IPS-15b (cell line): ENCODE results near the gene FAM234A.

Experiments
- H3K27me3 ChIP-seq: one replicate; pipeline ENCODE4 v1.6.1; 2013; ENCODE audit warnings: low read length; ENCODE audit not compliant: control insufficient read depth, insufficient read depth
- H3K36me3 ChIP-seq: one replicate; pipeline ENCODE4 v1.6.1; 2013; ENCODE audit warnings: low read length; ENCODE audit not compliant: control insufficient read depth, insufficient read depth
- H3K4me1 ChIP-seq: one replicate; pipeline ENCODE4 v1.6.1; 2013; ENCODE audit warnings: mild to moderate bottlenecking, low read length; ENCODE audit not compliant: control insufficient read depth, insufficient read depth
- H3K4me3 ChIP-seq: one replicate; pipeline ENCODE4 v1.5.1; 2013; ENCODE audit warnings: low read depth, low read length
- H3K9ac ChIP-seq: one replicate; pipeline ENCODE4 v1.6.1; 2013; ENCODE audit warnings: low read depth, mild to moderate bottlenecking, low read length
- H3K9me3 ChIP-seq: one replicate; pipeline ENCODE4 v1.6.1; 2013; ENCODE audit warnings: mild to moderate bottlenecking, low read length; ENCODE audit not compliant: control insufficient read depth, insufficient read depth

The FAM234A gene, protein sequence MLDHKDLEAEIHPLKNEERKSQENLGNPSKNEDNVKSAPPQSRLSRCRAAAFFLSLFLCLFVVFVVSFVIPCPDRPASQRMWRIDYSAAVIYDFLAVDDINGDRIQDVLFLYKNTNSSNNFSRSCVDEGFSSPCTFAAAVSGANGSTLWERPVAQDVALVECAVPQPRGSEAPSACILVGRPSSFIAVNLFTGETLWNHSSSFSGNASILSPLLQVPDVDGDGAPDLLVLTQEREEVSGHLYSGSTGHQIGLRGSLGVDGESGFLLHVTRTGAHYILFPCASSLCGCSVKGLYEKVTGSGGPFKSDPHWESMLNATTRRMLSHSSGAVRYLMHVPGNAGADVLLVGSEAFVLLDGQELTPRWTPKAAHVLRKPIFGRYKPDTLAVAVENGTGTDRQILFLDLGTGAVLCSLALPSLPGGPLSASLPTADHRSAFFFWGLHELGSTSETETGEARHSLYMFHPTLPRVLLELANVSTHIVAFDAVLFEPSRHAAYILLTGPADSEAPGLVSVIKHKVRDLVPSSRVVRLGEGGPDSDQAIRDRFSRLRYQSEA

DNA sequence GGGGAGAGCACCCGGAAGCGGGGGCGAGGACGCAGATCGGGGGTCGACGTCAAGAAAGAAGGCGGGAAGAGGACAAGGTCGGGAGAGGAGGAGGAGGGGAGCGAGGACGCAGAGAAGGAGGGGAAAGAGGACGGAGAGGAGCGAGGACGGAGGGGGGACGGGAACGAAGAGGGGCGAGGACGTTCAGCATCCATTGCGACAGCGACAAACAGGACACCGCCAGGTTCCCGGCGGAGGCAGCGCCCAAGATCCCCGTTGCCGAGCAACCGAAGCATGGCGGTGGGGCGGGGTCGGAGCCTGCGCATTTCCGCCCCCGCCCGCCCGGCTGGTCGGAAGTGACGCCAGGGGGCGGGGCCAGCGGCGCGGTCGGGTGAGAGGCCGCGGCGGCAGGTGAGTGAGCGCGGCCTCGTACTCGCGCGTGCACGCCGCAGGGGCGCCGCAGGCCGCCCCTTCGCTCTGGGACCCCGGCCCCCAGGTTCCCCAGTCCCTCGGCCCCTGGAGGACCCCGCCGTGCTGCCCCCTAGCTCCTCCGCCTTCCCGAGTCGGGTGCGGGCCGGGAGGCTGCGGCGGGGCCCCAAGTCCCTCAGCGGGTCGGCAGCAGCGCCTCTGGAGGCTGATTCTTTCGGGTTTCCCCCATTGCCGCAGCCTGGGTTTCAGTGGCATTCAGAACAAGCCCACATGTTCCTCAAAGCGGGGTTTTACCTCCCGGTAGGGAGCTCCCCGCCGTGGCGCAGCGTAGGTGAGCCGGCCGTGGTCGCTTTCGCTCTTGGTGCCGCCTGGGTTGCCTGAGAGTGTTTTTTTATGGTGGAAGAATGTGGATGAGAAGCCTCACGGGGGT, at the start of gene FAM234A:
Gene FAM234A (plus strand): TSS at position 354 of the 838 bp plus-strand sequence. CDS start 19,593 bp downstream, outside the sequence.
- peak within 1 kb of the TSS; percentile 88 for H3K9ac ChIP-seq
- H3K9me3 ChIP-seq: no peaks in the 10 kb centered on the region
- H3K4me1 ChIP-seq: no peaks in the 10 kb centered on the region
- H3K27me3 ChIP-seq: no peaks in the 10 kb centered on the region
- peak within 1 kb of the TSS; percentile 98 for H3K4me3 ChIP-seq
- H3K36me3 ChIP-seq: no peaks in the 10 kb centered on the region

DNA sequence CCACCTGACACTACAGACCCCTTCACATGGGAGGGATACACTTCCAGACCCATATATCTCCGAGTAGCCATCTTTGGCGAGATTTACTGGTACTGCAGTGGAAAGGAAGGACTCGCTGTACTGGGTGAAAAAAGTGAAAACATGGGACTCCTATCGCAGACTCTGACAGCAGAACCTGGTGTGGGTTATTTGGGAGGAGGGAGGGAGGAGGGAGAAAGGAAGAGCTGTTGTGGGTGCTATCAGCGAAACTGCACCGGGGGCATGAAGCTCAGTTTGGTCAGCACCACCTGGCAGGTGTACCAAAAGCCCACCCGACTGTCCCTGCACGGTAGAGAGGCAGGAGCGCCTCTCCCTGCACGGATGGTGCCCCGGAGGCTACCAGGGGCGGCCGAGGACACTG, 49.4 kb upstream of the FAM234A start:
- peaks cover 35% of the 10 kb centered on the region for H3K36me3 ChIP-seq

DNA sequence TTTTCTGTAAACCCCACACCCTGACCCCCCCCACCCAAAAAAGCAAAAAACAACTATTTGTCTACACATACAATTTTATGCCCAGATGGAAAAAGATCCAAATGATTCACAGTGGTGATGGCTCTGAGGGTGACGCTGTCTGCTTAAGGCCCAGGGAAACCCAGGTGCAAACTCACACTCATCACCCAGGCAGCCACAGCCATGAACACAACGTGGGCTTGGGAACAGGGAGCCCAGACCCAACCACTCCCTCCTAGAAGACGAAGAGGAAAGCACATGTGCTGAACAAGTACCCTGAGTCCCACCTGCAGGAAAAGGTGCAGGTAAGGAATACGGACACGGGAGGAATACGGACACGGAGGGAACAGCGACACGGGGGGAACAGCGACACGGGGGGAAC, 48.9 kb upstream of the FAM234A start:
- peaks cover 38% of the 10 kb centered on the region for H3K36me3 ChIP-seq
- H3K9me3 ChIP-seq: no peaks in the 10 kb centered on the region
- no peak overlapping the region for H3K9ac ChIP-seq
- H3K27me3 ChIP-seq: peaks cover 2% of the 10 kb centered on the region
- H3K4me3 ChIP-seq: no peak overlapping the region
- H3K4me1 ChIP-seq: no peaks in the 10 kb centered on the region

More for the DNA sequence above, 49.4 kb upstream of the FAM234A start:
- Histone ChIP-seq H3K9me3 (no peaks in the 10 kb centered on the region), H3K4me1 (no peaks in the 10 kb centered on the region), H3K27me3 (peaks cover 2% of the 10 kb centered on the region), H3K4me3 (no peak overlapping the region), H3K9ac (no peak overlapping the region)

DNA sequence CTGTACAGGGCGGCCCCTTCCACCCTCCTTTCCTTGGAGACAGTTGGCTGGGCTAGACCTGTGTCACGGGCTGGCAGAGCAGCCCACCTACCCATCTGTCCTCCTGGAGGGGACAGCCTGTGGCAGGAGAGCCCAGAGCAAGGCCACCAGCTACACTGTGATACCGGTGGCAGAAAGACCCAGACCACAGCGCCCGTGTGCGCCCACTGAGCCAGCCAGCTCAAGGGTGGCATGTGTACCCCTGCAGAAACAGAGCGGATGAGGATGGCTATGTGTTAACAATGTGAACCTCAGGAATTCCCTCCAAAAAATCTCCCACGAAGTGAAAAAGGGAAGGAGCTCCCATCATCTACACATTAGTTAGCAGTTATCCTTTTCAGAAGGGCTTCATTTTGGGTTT, 47.3 kb upstream of the FAM234A start:
- no peaks in the 10 kb centered on the region for H3K9me3 ChIP-seq
- H3K36me3 ChIP-seq: peaks cover 54% of the 10 kb centered on the region
- no peaks in the 10 kb centered on the region for H3K27me3 ChIP-seq
- no peaks in the 10 kb centered on the region for H3K4me1 ChIP-seq
- no peak overlapping the region for H3K4me3 ChIP-seq
- H3K9ac ChIP-seq: no peak overlapping the region

DNA sequence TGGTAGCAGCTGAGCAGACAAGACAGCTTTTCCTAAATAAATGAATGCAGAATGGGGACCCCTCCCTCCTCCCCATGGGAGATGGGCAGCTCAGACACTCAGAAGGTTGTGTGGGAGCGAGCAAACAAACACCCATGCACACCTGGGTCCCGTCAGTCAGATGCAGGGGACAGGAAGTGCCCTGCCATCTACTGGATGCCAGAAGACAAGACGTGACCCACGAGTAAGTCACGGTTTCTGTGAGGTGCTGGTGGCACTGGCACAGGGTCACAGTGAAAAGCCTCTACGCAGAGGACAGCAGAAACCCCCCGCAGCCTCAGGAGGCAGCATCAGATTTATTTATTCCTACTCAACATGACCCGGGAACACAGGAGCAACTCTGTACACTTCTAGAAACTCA, 45.9 kb upstream of the FAM234A start:
- Histone ChIP-seq H3K4me3 (no peak overlapping the region), H3K4me1 (no peaks in the 10 kb centered on the region), H3K9ac (no peak overlapping the region), H3K27me3 (no peaks in the 10 kb centered on the region), H3K36me3 (peaks cover 59% of the 10 kb centered on the region), H3K9me3 (no peaks in the 10 kb centered on the region)

DNA sequence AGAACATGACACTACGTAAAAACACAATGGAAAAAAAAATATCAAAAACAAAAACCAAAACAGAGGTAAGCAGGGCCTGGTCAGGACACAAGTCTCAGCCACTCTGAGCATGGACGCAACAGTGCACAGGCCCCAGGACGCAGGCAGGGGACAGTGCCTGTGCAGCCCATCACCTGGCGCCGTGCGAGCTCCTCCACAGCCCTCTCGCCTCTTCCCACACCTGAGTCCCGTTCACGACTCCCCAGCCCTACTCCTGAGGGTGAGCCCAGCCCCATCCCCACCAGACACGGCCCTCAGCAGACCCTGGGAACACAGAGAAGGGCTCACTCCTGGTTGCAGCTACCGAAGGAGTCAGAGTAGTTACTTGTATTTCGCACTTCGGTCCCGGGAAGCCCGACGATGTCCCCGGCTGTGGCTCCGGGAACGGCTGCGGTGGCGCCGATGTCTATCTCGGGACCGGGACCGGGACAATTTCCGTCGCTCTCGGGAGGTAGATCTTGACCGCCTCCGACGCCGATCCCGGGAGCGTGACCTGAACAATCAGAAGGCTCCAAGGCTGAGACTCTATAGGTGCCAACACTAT, 44.9 kb upstream of the FAM234A start:
- no peak overlapping the region for H3K9ac ChIP-seq
- peaks cover 64% of the 10 kb centered on the region for H3K36me3 ChIP-seq

DNA sequence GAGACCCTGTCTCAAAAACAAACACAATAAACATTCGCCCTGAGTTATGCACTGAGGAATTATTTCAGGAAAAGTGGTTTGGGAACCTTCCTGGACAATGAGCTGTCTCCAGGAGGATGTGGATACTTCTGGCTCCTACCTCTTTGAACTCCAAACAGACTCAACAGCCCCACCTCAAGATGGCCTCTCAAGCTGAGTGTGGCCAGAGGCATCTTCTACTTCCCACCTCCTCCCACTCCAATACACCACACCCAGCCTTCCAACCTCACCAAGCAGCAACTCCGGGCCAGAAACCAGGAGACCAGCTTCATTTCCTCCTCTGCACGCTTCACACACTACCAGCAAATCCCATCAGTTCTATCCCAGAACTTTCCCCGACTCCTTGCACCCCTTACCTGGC, 42.8 kb upstream of the FAM234A start:
- Histone ChIP-seq H3K36me3 (peaks cover 78% of the 10 kb centered on the region), H3K9me3 (no peaks in the 10 kb centered on the region), H3K4me1 (no peaks in the 10 kb centered on the region), H3K9ac (no peak overlapping the region), H3K4me3 (no peak overlapping the region), H3K27me3 (no peaks in the 10 kb centered on the region)

More for the DNA sequence above, 44.9 kb upstream of the FAM234A start:
- Histone ChIP-seq H3K27me3 (no peaks in the 10 kb centered on the region), H3K9me3 (no peaks in the 10 kb centered on the region), H3K4me1 (no peaks in the 10 kb centered on the region), H3K4me3 (no peak overlapping the region)

DNA sequence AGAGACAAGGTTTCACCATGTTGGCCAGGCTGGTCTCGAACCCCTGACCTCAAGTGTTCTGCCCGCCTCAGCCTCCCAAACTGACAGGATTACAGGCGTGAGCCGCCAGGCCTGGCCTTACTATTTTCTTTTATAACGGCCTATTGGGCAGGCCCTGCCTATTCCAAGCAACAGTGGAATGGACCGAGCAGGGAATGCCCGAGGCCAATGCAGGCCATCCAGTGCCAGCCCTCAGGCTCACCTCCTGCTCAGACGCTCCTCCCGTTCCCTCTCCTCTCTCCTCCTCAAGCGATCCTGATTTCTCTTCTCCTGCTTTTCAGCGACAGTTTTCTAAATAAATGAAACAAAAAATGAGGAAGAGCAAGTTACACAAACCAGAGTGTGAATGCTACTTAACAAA, 41.9 kb upstream of the FAM234A start:
- Histone ChIP-seq H3K9me3 (no peaks in the 10 kb centered on the region), H3K9ac (no peak overlapping the region), H3K27me3 (no peaks in the 10 kb centered on the region), H3K36me3 (peaks cover 76% of the 10 kb centered on the region), H3K4me1 (no peaks in the 10 kb centered on the region), H3K4me3 (no peak overlapping the region)

DNA sequence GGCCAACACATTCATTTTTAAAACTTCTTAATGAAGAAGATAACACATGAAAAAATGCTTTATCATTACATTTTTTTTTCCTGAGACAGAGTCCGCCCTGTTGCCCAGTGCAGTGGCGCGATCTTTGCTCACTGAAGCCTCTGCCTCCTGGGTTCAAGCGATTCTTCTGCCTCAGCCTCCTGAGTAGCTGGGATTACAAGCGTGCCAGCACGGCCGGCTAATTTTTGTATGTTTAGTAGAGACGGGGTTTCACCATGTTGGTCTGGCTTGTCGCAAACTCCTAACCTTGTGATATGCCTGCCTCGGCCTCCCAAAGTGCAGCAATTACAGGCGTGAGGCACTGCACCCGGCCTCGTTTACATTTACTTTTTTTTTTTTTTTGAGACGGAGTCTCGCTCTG, 41.2 kb upstream of the FAM234A start:
- Histone ChIP-seq H3K27me3 (no peaks in the 10 kb centered on the region), H3K9ac (no peak overlapping the region), H3K4me3 (no peak overlapping the region), H3K4me1 (no peaks in the 10 kb centered on the region), H3K36me3 (peaks cover 77% of the 10 kb centered on the region), H3K9me3 (no peaks in the 10 kb centered on the region)

DNA sequence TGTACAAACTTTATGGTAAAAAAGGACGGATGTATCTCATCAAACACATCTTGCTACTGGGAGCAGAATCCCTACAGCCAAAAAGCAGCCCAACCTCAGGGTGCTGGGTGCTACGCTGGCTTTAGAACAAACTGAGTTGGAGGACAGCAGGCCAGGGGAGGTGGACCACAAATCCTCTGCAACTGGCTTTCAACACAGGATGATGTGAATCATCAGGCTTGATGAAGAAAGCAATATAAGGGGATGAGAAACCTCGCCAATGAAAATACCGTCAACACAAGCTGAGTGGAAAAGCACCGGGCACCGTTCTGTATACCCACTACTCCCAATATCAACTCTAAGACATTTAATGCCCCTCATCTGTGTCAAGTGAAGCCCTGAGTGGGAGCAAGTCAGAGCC, 40.1 kb upstream of the FAM234A start:
- Histone ChIP-seq H3K9ac (no peak overlapping the region), H3K27me3 (no peaks in the 10 kb centered on the region), H3K36me3 (peaks cover 73% of the 10 kb centered on the region), H3K4me3 (no peak overlapping the region), H3K4me1 (no peaks in the 10 kb centered on the region), H3K9me3 (no peaks in the 10 kb centered on the region)

DNA sequence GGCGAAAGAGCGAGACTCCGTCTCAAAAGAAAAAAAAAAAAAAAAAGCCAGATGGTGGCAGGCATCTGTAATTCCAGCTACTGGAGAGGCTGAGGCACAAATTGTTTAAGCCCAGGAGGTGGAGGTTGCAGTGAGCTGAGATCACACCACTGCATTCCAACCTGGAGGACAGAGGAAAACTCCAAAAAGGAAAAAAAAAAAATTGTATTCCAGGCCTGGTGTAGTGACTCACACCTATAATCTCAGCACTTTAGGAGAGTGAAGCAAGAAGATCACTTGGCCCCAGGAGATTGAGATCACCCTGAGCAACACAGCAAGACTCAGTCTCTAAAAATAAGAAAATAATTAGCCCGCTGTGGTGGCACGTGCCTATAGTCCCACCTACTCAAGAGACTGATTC, 34.2 kb upstream of the FAM234A start:
- Histone ChIP-seq H3K9ac (no peak overlapping the region), H3K36me3 (peaks cover 48% of the 10 kb centered on the region), H3K27me3 (no peaks in the 10 kb centered on the region), H3K9me3 (no peaks in the 10 kb centered on the region), H3K4me3 (no peak overlapping the region), H3K4me1 (no peaks in the 10 kb centered on the region)
